Choroid plexus epithelial cell (primary cell): ENCODE results near the gene SSTR1.

Experiments
- DNase-seq: peaks from one replicate; pipeline ENCODE4 v3.0.0-alpha.2; 2010; ENCODE audit warnings: low read depth
- H3K4me3 ChIP-seq: 2 replicates; pipeline ENCODE4 v1.5.1; 2011; ENCODE audit warnings: low read depth, mild to moderate bottlenecking, control low read depth, low read length, moderate library complexity
- TF ChIP-seq, protein P1 (sequence below): conservative IDR thresholded peaks from 2 replicates; pipeline ENCODE4 v1.5.1; 2011; ENCODE audit warnings: low read depth, mild to moderate bottlenecking, control low read depth, inconsistent platforms, low read length, moderate library complexity

The SSTR1 gene, protein sequence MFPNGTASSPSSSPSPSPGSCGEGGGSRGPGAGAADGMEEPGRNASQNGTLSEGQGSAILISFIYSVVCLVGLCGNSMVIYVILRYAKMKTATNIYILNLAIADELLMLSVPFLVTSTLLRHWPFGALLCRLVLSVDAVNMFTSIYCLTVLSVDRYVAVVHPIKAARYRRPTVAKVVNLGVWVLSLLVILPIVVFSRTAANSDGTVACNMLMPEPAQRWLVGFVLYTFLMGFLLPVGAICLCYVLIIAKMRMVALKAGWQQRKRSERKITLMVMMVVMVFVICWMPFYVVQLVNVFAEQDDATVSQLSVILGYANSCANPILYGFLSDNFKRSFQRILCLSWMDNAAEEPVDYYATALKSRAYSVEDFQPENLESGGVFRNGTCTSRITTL

GRCh38 chr14:38207736-38208617 lies at the start of gene SSTR1:
Gene SSTR1, plus strand, starts transcription at chr14:38207904. Its CDS starts 1,486 bp downstream, at chr14:38209390.
- DNase-seq: no peak
- no peak within 1 kb of the TSS for H3K4me3 ChIP-seq
- TF ChIP-seq, protein P1, sequence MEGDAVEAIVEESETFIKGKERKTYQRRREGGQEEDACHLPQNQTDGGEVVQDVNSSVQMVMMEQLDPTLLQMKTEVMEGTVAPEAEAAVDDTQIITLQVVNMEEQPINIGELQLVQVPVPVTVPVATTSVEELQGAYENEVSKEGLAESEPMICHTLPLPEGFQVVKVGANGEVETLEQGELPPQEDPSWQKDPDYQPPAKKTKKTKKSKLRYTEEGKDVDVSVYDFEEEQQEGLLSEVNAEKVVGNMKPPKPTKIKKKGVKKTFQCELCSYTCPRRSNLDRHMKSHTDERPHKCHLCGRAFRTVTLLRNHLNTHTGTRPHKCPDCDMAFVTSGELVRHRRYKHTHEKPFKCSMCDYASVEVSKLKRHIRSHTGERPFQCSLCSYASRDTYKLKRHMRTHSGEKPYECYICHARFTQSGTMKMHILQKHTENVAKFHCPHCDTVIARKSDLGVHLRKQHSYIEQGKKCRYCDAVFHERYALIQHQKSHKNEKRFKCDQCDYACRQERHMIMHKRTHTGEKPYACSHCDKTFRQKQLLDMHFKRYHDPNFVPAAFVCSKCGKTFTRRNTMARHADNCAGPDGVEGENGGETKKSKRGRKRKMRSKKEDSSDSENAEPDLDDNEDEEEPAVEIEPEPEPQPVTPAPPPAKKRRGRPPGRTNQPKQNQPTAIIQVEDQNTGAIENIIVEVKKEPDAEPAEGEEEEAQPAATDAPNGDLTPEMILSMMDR: no peak

- DNase-seq: no peak
- TF ChIP-seq, protein P1: no peak
- no peak overlapping the region for H3K4me3 ChIP-seq
Measured at GRCh38 chr14:38158468-38158867, 49.2 kb upstream of the SSTR1 start.

- TF ChIP-seq, protein P1: no peak
Measured at GRCh38 chr14:38168416-38168815, 39.3 kb upstream of the SSTR1 start.

DNA sequence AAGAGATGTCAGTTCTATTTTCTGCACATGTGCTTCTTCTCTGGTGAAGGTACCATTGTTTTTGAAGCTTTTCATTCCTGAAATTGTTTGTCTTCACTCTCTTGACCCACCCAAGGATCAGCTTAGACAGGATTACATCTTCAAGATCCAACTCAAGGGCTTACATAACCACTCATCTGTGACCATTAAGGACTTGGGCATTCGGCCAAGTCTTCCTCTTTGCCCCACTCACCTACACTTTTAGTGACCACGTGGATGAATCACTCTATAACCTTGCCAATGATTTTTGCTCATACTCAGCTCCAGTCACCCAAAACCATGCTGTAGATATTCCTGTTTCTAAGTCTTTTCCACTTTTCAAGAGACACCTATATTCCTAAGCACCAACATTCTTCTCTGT lies 36.5 kb upstream of the SSTR1 start:
- TF ChIP-seq, protein P1: no peak
- DNase-seq: no peak
- no peak overlapping the region for H3K4me3 ChIP-seq

More at GRCh38 chr14:38168416-38168815, 39.3 kb upstream of the SSTR1 start:
- DNase-seq: no peak
- no peak overlapping the region for H3K4me3 ChIP-seq

GRCh38 chr14:38174711-38175110 lies 33.0 kb upstream of the SSTR1 start:
- TF ChIP-seq, protein P1: no peak
- no peak for DNase-seq
- H3K4me3 ChIP-seq: no peak overlapping the region

DNA sequence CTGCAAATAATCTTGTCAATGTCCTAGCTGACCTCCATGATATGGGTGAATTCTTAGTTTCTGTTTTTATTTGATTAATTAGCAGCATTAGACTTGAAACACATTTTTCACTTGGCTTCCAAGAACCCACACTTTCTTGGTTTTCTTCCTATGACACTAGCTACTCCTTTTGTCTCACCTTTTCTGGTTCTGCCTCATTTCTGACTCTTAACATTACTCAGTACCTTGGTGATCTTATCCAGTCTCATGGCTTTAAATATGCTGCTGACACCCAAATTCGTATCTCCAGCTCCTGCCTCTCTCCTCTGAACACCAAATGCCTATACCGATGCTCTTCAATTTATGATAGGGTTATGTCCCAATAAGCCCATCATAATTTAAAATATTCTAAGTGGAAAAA lies 32.0 kb upstream of the SSTR1 start:
- no peak overlapping the region for H3K4me3 ChIP-seq
- TF ChIP-seq, protein P1: no peak
- DNase-seq: no peak
